CD4-positive, alpha-beta T cell treated with Interleukin-4 for 1 hour (primary cell): ENCODE measurements around the gene IL1A.

Experiments used
- DNase-seq, 2 donors: peaks; one replicate each; pipeline ENCODE4 v3.0.0-alpha.2; 2020 to 2022

Gene IL1A

DNA sequence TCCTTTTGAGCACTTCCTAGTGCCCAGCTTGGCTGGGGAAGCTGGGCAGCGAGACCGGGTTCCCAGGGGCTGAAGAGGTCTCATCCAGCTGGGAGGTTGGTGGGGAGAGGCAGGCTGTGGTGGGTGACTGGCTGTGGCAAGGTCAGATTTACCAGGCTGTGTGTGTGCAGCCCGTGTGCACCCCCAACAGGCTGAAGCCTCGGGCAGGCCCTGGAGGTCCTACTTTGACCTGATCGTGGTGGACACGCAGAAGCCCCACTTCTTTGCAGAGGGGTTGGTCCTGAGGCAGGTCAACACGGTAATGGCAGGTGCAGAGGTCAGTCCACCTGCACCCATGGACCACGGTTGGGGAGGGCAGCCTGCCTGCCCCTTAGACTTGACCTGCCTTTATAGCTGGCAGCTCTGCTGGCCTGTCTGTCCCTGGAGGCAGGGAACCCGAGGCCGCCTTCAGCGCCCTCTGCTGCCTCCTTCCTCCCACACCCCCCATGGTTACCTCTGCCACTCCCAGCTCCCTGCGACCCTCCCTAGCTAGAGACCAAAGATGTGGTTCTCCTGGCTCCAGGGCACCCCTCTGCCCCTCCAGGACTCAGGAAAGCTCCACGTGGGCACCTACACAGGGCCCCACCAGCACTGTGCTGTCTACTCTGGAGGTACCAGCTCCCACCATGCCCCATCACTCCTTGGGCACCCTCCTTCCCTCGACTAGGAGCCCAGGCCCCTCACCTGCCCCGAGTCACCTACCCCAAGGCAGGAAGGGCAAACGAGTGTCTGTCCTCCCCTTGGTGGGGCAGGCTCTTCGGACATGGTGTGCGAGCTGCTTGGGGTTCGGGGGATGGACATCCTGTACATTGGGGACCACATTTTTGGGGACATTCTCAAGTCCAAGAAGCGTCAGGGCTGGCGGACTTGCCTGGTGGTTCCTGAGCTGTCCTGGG, 59.4 kb downstream of the IL1A start:
- no peak for DNase-seq

DNA sequence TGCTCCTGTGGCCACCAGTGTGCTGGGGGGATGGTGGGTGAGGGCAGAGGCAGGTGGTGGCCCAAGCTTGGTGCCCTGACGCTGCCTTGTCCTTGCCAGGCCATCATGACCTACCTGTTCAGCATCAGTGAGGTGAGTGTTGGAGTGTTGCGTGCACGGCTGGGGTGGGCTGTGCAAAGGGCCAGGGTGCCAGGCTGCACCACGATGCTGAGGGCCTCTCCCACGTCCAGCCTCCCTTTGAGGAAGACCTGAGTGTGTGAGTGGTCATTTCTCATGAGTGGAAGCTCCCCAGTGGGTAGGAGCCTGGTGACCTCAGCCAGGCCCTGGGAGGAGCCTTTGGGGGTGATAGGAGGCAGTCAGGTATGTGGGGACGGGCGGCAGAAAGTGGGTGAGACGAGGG, 60.3 kb downstream of the IL1A start:
- no peak for DNase-seq
